OCI-LY1 (cell line): Measurements from ENCODE around the gene BBX.

Experiments used
- CTCF ChIP-seq: fragments of 200-600 bp; sonication (generic), shearing (Covaris generic); IDR thresholded peaks from 2 replicates; pipeline ENCODE4 v1.5.1; 2017; ENCODE audit warnings: mild to moderate bottlenecking, antibody characterized with exemption, low read length, moderate library complexity, mixed read lengths
- EZH2 ChIP-seq: fragments of 200-600 bp; sonication (generic), shearing (Covaris generic); IDR thresholded peaks from 2 replicates; pipeline ENCODE4 v1.8.0; 2017; ENCODE audit warnings: borderline replicate concordance, mixed run types, mild to moderate bottlenecking, antibody characterized with exemption, low read length, moderate library complexity, mixed read lengths

GRCh38 chr3:107545680-107546120 is 22.9 kb downstream of the BBX start:
- TF ChIP-seq CTCF = no peak
- TF ChIP-seq EZH2 = no peak
